Tibial nerve (tissue), 4 donors: ENCODE data around the gene TBC1D22A.

ENCODE experiments used
- EP300 ChIP-seq, 2 donors: sonication (generic); formaldehyde crosslinking; IDR thresholded peaks; one replicate each; pipeline ENCODE4 v1.6.1; 2017; ENCODE audit warnings: antibody characterized with exemption in 2 of 2, mild to moderate bottlenecking in 1 of 2
- POLR2A ChIP-seq, 2 donors: fragments of 450-650 bp; IDR thresholded peaks; one replicate each; pipeline ENCODE4 v1.6.1; 2017; ENCODE audit warnings: antibody characterized with exemption in 2 of 2, mild to moderate bottlenecking in 2 of 2, moderate library complexity in 2 of 2
- TF ChIP-seq, protein P1 (sequence below), 5 experiments: fragments of 200-600 bp in 3 of 5; fragments of 450-650 bp in 2 of 5; sonication (generic) in 3 of 5; IDR thresholded peaks; one replicate each; pipeline ENCODE4 v1.5.1; 2016 to 2019; ENCODE audit warnings: antibody characterized with exemption in 5 of 5, mild to moderate bottlenecking in 3 of 5, moderate library complexity in 2 of 5

GRCh38 chr22:47218671-47219070 is 456.2 kb downstream of the TBC1D22A start:
- TF ChIP-seq, protein P1, sequence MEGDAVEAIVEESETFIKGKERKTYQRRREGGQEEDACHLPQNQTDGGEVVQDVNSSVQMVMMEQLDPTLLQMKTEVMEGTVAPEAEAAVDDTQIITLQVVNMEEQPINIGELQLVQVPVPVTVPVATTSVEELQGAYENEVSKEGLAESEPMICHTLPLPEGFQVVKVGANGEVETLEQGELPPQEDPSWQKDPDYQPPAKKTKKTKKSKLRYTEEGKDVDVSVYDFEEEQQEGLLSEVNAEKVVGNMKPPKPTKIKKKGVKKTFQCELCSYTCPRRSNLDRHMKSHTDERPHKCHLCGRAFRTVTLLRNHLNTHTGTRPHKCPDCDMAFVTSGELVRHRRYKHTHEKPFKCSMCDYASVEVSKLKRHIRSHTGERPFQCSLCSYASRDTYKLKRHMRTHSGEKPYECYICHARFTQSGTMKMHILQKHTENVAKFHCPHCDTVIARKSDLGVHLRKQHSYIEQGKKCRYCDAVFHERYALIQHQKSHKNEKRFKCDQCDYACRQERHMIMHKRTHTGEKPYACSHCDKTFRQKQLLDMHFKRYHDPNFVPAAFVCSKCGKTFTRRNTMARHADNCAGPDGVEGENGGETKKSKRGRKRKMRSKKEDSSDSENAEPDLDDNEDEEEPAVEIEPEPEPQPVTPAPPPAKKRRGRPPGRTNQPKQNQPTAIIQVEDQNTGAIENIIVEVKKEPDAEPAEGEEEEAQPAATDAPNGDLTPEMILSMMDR (IDR thresholded peaks at IDR 0.05) = no peak
- TF ChIP-seq EP300 (IDR thresholded peaks at IDR 0.05) = no peak
- no peak for TF ChIP-seq POLR2A (IDR thresholded peaks at IDR 0.05)
